ENCODE data around the gene PAM. TPM values are rescaled to one million over a fixed set of nuclear protein-coding genes. Genes with fewer than 3 reads are reported as not detected.
A peak's percentile ranks its signal among the peaks of the same experiment; 100 is the strongest.

PAM gene
- total RNA-seq, 1 donor from 2014 or later, result 227 TPM

- Histone ChIP-seq H3K27ac (no peak overlapping the region), H3K27me3 (no peaks in the 10 kb centered on the region), H3K4me1 (no peaks in the 10 kb centered on the region), H3K9me3 (no peaks in the 10 kb centered on the region), H3K36me3 (no peaks in the 10 kb centered on the region), H3K4me3 (no peak overlapping the region)
- DNase-seq, result no peak
- peak; percentile 29 for ATAC-seq
- intact Hi-C loops (cut with DNase I), result no loop called here
- TF ChIP-seq CTCF (IDR thresholded peaks at IDR 0.05), result no peak
Observed at GRCh38 chr5:102855681-102856388, 100.7 kb downstream of the PAM start.

GRCh38 chr5:102856389-102856777, 101.3 kb downstream of the PAM start:
- H3K36me3 ChIP-seq, result no peaks in the 10 kb centered on the region
- no peaks in the 10 kb centered on the region for H3K4me1 ChIP-seq
- no peaks in the 10 kb centered on the region for H3K27me3 ChIP-seq
- H3K27ac ChIP-seq, result no peak overlapping the region
- no peak overlapping the region for H3K4me3 ChIP-seq
- no peak for ATAC-seq
- no peak for TF ChIP-seq CTCF (IDR thresholded peaks at IDR 0.05)
- H3K9me3 ChIP-seq, result no peaks in the 10 kb centered on the region
- intact Hi-C loops (cut with DNase I), result no loop called here
- DNase-seq, result no peak

- Histone ChIP-seq H3K9me3 (no peaks in the 10 kb centered on the region), H3K27ac (no peak overlapping the region), H3K4me1 (no peaks in the 10 kb centered on the region), H3K4me3 (no peak overlapping the region), H3K27me3 (no peaks in the 10 kb centered on the region), H3K36me3 (no peaks in the 10 kb centered on the region)
- DNase-seq, result no peak
- intact Hi-C loops (cut with DNase I), result no loop called here
- no peak for ATAC-seq
- TF ChIP-seq CTCF (IDR thresholded peaks at IDR 0.05), result no peak
Observed at GRCh38 chr5:102857076-102857818, 102.1 kb downstream of the PAM start.

GRCh38 chr5:102858221-102858620, 103.1 kb downstream of the PAM start:
- Histone ChIP-seq H3K27me3 (no peaks in the 10 kb centered on the region), H3K27ac (no peak overlapping the region), H3K4me3 (no peak overlapping the region), H3K4me1 (no peaks in the 10 kb centered on the region), H3K36me3 (no peaks in the 10 kb centered on the region), H3K9me3 (no peaks in the 10 kb centered on the region)
- TF ChIP-seq CTCF (IDR thresholded peaks at IDR 0.05), result no peak
- intact Hi-C loops (cut with DNase I), result no loop called here
- ATAC-seq (no peak), DNase-seq (no peak)

GRCh38 chr5:102858808-102859207, 103.7 kb downstream of the PAM start:
- ATAC-seq (no peak), DNase-seq (no peak)
- H3K27me3 ChIP-seq, result no peaks in the 10 kb centered on the region
- H3K36me3 ChIP-seq, result no peaks in the 10 kb centered on the region
- H3K9me3 ChIP-seq, result no peaks in the 10 kb centered on the region
- intact Hi-C loops (cut with DNase I), result no loop called here
- no peaks in the 10 kb centered on the region for H3K4me1 ChIP-seq
- no peak overlapping the region for H3K27ac ChIP-seq
- H3K4me3 ChIP-seq, result no peak overlapping the region
- TF ChIP-seq CTCF (IDR thresholded peaks at IDR 0.05), result no peak

All from upper lobe of right lung (tissue), 1 donor.